Astrocyte (in vitro differentiated cells and primary cell): ENCODE data around the gene ZBTB46.

Source experiments
- EZH2 ChIP-seq: IDR thresholded peaks from 2 replicates; pipeline ENCODE4 v1.6.1; 2012; ENCODE audit warnings: mild to moderate bottlenecking, low read length, inconsistent platforms; ENCODE audit not compliant: insufficient read depth
- TF ChIP-seq, protein P1 (sequence below): IDR thresholded peaks from 2 replicates; pipeline ENCODE4 v1.5.1; 2011; ENCODE audit warnings: low read depth, mild to moderate bottlenecking, inconsistent platforms, low read length, moderate library complexity; ENCODE audit not compliant: insufficient read depth

DNA sequence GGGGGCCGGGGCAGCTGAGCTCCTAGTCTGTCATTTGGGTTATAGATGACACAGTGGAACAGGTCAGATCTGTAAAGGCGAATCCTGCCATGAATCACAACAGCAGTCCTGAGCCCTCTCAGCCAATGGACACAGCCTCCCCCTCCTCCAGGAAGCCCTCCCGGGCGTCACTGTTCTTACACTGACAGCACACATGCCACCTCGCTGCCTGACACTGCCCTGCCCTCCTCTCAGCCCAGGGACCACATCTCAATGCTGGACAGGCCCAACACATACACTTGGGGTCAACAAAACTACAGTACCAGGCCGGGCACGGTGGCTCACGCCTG is 26.8 kb downstream of the ZBTB46 start:
- no peak for TF ChIP-seq EZH2
- TF ChIP-seq, protein P1, sequence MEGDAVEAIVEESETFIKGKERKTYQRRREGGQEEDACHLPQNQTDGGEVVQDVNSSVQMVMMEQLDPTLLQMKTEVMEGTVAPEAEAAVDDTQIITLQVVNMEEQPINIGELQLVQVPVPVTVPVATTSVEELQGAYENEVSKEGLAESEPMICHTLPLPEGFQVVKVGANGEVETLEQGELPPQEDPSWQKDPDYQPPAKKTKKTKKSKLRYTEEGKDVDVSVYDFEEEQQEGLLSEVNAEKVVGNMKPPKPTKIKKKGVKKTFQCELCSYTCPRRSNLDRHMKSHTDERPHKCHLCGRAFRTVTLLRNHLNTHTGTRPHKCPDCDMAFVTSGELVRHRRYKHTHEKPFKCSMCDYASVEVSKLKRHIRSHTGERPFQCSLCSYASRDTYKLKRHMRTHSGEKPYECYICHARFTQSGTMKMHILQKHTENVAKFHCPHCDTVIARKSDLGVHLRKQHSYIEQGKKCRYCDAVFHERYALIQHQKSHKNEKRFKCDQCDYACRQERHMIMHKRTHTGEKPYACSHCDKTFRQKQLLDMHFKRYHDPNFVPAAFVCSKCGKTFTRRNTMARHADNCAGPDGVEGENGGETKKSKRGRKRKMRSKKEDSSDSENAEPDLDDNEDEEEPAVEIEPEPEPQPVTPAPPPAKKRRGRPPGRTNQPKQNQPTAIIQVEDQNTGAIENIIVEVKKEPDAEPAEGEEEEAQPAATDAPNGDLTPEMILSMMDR: no peak
